Nephron progenitor cell (in vitro differentiated cells): ENCODE measurements around the gene RHBDL1.
A peak's percentile ranks its signal among the peaks of the same experiment; 100 is the strongest.

Source experiments
- DNase-seq: peaks from one replicate; pipeline ENCODE4 v3.0.0; 2021
- H3K27ac Mint-ChIP-seq: 2 replicates; pipeline ENCODE4 v1.8.0; 2021; ENCODE audit warnings: mild to moderate bottlenecking, moderate library complexity, mixed read lengths
- H3K27me3 Mint-ChIP-seq: 2 replicates; pipeline ENCODE4 v1.8.0; 2021; ENCODE audit warnings: mild to moderate bottlenecking, low read depth, mixed read lengths; ENCODE audit not compliant: poor library complexity
- H3K36me3 Mint-ChIP-seq: 2 replicates; pipeline ENCODE4 v1.8.0; 2021; ENCODE audit warnings: low read depth, mixed read lengths
- H3K4me1 Mint-ChIP-seq: 2 replicates; pipeline ENCODE4 v1.8.0; 2021; ENCODE audit warnings: mixed read lengths
- H3K4me3 Mint-ChIP-seq: 2 replicates; pipeline ENCODE4 v1.8.0; 2021; ENCODE audit warnings: mild to moderate bottlenecking, moderate library complexity, mixed read lengths
- H3K9me3 Mint-ChIP-seq: 2 replicates; pipeline ENCODE4 v1.8.0; 2021; ENCODE audit warnings: mild to moderate bottlenecking, moderate library complexity, mixed read lengths
- TF ChIP-seq, protein P1 (sequence below): fragments of 200-600 bp; sonication (generic); IDR thresholded peaks from 2 replicates; pipeline ENCODE4 v1.5.0; 2021; ENCODE audit warnings: antibody characterized with exemption

RHBDL1 gene

GRCh38 chr16:678209-678857 lies 2.9 kb downstream of the RHBDL1 start:
- TF ChIP-seq, protein P1, sequence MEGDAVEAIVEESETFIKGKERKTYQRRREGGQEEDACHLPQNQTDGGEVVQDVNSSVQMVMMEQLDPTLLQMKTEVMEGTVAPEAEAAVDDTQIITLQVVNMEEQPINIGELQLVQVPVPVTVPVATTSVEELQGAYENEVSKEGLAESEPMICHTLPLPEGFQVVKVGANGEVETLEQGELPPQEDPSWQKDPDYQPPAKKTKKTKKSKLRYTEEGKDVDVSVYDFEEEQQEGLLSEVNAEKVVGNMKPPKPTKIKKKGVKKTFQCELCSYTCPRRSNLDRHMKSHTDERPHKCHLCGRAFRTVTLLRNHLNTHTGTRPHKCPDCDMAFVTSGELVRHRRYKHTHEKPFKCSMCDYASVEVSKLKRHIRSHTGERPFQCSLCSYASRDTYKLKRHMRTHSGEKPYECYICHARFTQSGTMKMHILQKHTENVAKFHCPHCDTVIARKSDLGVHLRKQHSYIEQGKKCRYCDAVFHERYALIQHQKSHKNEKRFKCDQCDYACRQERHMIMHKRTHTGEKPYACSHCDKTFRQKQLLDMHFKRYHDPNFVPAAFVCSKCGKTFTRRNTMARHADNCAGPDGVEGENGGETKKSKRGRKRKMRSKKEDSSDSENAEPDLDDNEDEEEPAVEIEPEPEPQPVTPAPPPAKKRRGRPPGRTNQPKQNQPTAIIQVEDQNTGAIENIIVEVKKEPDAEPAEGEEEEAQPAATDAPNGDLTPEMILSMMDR = no peak
- Mint-ChIP-seq H3K9me3 (no peaks in the 10 kb centered on the region), H3K27ac (no peak overlapping the region), H3K36me3 (peaks cover 10% of the 10 kb centered on the region), H3K4me3 (no peak overlapping the region), H3K4me1 (peaks cover 41% of the 10 kb centered on the region), H3K27me3 (peaks cover 18% of the 10 kb centered on the region)
- DNase-seq = no peak

GRCh38 chr16:678858-679813 lies 3.7 kb downstream of the RHBDL1 start:
- peaks cover 10% of the 10 kb centered on the region for H3K36me3 Mint-ChIP-seq
- DNase-seq = peak; percentile 74
- H3K27me3 Mint-ChIP-seq = peaks cover 18% of the 10 kb centered on the region
- H3K4me1 Mint-ChIP-seq = peaks cover 42% of the 10 kb centered on the region
- no peak overlapping the region for H3K27ac Mint-ChIP-seq
- peak overlapping the region; percentile 86 for H3K4me3 Mint-ChIP-seq
- no peaks in the 10 kb centered on the region for H3K9me3 Mint-ChIP-seq
- TF ChIP-seq, protein P1 = no peak

DNA sequence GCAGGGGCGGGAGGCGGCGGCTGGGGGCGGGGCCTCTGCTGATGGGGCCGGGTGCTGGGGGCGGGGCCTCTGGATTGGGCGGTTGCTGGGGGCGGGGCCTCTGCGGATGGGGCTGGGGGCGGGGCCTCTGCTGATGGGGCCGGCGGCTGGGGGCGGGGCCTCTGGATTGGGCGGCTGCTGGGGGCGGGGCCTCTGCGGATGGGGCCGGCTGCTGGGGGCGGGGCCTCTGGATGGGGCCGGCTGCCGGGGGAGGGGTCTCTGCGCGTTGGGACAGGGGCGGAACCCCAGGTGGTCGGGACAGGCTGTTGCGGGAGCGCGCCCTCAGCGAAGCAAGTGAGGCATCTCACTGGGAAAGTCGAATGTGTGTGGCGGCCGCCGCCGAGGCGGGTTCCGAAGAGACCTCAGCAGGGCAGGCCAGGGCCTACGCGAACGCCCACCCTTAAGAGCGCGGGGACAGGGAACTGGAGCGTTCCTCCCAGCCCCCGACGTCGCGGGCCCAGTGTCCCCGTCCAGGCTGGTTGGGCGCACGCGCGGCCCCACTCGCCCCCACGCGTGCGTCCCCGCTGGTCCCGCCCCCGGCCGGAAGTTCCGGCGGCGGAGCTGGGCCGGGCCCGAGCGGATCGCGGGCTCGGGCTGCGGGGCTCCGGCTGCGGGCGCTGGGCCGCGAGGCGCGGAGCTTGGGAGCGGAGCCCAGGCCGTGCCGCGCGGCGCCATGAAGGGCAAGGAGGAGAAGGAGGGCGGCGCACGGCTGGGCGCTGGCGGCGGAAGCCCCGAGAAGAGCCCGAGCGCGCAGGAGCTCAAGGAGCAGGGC lies 4.5 kb downstream of the RHBDL1 start, which contains the start of gene STUB1:
STUB1 (plus strand) TSS at position 597 of the 811 bp plus-strand sequence; CDS start at position 713, 116 bp downstream.
- Mint-ChIP-seq H3K27ac (peak within 1 kb of the TSS; percentile 83), H3K4me3 (peak within 1 kb of the TSS; percentile 86), H3K9me3 (no peaks in the 10 kb centered on the region), H3K4me1 (peaks cover 38% of the 10 kb centered on the region), H3K36me3 (peaks cover 10% of the 10 kb centered on the region), H3K27me3 (peaks cover 14% of the 10 kb centered on the region)
- peak; percentile 98 for DNase-seq
- TF ChIP-seq, protein P1 = no peak

GRCh38 chr16:680625-680945 lies 5.1 kb downstream of the RHBDL1 start:
- Mint-ChIP-seq H3K4me1 (peaks cover 35% of the 10 kb centered on the region), H3K9me3 (no peaks in the 10 kb centered on the region), H3K27ac (no peak overlapping the region), H3K36me3 (peaks cover 10% of the 10 kb centered on the region), H3K27me3 (peaks cover 10% of the 10 kb centered on the region), H3K4me3 (peak overlapping the region; percentile 86)
- DNase-seq = no peak
- TF ChIP-seq, protein P1 = no peak

GRCh38 chr16:680967-681745 lies 5.7 kb downstream of the RHBDL1 start:
- peaks cover 41% of the 10 kb centered on the region for H3K4me1 Mint-ChIP-seq
- peak overlapping the region; percentile 78 for H3K4me3 Mint-ChIP-seq
- no peak overlapping the region for H3K27ac Mint-ChIP-seq
- H3K9me3 Mint-ChIP-seq = no peaks in the 10 kb centered on the region
- DNase-seq = no peak
- H3K27me3 Mint-ChIP-seq = peaks cover 10% of the 10 kb centered on the region
- peaks cover 15% of the 10 kb centered on the region for H3K36me3 Mint-ChIP-seq
- TF ChIP-seq, protein P1 = no peak
